Stimulated activated CD4-positive, alpha-beta T cell treated with anti-CD3 and anti-CD28 coated beads, Interleukin-15, amount 100 ng/mL, for 48 hours (primary cell): ENCODE results near the gene DSTYK.
A peak's percentile ranks its signal among the peaks of the same experiment; 100 is the strongest.
"Not testable (repeated sequence)": the region's sequence is repeated elsewhere in the genome, so short reads cannot be mapped to it uniquely, and the experiment has no call there.

Experiments used
- DNase-seq, 2 donors: peaks; one replicate each; pipeline ENCODE4 v3.0.0-alpha.2; 2020; ENCODE audit warnings: low read depth in 2 of 2

The DSTYK gene

GRCh38 chr1:205179842-205180241 is 31.7 kb downstream of the DSTYK start:
- no peak for DNase-seq

GRCh38 chr1:205172729-205173366 is 38.7 kb downstream of the DSTYK start:
- no peak for DNase-seq

- DNase-seq = no peak
These were observed 40.1 kb downstream of the DSTYK start for GRCh38 chr1:205171369-205171768.

DNA sequence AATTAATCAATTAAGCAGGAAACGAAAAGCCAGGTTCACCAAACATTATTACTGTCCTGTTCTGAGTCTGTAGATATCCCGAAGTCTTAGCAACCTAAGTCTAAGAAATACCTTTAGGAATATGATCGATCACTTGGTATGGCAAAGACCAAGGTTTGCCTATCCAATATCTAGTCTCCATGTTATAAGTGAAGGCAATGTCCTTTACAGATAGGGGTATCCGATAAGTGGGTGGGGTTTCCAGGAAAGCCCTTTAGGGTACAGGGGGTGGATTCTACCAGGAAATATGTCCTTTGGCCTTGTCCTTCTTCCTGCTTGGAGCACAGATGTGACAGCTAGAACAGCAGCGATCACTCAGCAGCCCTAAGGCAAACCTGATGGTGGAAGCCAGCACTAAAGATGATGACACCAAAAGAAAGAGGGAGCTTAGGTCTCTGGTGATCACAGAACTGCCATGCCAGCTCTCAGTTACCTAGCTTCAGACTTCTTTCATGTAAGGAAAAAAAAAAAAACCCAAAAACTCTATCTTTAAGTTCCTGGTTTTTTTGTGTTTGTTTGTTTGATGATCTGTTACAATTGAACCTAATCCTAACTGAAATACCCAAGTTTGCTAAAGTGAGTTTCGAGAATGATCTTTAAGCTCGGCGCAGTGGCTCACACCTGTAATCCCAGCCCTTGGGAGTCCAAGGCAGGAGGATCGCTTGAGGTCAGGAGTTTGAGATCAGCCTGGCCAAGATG is 40.8 kb downstream of the DSTYK start:
- no peak for DNase-seq

GRCh38 chr1:205169248-205169647 is 42.3 kb downstream of the DSTYK start:
- no peak for DNase-seq

DNA sequence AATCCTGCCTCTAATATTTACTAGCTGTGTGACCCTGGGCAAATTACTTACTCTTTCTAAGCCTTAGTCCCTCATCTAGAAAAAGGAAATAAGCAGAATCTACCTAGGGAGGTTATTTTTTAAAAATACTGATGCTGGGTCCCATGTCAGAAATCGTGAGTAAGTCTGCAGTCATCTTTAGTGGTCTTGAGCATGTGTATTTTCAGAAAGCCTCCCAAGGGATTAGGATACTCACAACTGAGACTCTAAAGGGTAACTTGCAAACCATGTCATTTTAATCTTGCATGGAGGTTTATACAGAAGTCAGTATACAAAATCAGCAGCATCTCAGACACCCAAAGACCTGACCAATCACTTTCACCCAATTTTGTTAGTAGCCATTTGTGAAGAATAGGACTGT is 43.2 kb downstream of the DSTYK start:
- DNase-seq = no peak

GRCh38 chr1:205162301-205162700 is 49.2 kb downstream of the DSTYK start:
- no peak for DNase-seq

- DNase-seq = no peak
These were observed 50.4 kb downstream of the DSTYK start for GRCh38 chr1:205161076-205161475.

GRCh38 chr1:205158048-205158616 is 53.4 kb downstream of the DSTYK start:
- no peak for DNase-seq

- DNase-seq = not testable (repeated sequence)
These were observed 55.7 kb downstream of the DSTYK start for GRCh38 chr1:205155665-205156377.

DNA sequence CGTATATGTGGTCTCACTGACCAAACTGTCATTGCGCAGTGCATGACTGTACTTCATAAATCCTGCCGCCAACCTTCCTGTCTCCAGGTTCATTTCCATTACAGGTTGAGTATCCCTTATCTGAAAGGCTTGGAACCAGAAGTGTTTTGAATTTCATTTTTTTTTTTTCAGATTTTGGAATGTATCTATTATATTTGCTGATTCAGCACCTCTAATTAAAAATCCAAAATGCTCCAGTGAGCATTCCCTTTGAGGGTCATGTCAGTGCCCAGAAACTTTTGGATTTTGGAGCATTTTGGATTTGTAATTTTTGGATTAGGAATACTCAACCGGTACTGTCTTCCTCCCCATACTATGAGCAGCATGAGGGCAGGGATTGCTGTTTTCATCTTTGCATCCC is 59.0 kb downstream of the DSTYK start:
- no peak for DNase-seq

DNA sequence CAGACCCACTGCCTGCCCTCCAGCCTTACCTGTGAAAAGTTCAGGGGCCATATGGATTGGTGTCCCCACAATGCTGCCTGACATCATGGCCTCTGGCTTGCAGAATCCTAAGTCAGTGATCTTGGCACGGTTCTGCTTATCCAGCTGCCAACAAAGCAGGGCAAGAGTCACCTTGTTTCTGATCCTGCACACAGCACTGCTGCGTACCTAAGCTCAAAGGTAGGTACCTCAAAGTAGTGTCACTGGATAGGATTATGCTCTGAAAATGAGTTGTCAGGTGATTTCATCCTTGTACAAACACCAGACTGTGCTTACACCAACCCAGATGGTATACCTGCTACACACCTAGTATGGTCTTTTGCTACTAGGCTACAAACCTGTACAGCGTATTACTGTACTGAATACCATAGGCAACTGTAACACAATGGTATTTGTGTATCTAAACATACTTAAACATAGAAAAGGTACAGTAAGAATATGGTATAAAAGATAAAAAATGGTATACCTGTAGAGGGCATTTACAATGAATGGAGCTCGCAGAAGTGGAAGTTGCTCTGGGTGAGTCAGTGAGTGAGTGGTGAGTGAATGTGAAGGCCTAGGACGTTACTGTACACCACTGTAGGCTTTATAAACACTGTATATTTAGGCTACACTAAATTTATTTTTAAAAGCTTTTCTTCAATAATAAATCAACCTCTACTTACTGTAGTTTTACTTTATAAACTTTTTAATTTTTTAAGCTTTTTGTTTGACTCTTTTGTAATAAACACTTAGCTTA is 60.7 kb downstream of the DSTYK start:
- DNase-seq = no peak

DNA sequence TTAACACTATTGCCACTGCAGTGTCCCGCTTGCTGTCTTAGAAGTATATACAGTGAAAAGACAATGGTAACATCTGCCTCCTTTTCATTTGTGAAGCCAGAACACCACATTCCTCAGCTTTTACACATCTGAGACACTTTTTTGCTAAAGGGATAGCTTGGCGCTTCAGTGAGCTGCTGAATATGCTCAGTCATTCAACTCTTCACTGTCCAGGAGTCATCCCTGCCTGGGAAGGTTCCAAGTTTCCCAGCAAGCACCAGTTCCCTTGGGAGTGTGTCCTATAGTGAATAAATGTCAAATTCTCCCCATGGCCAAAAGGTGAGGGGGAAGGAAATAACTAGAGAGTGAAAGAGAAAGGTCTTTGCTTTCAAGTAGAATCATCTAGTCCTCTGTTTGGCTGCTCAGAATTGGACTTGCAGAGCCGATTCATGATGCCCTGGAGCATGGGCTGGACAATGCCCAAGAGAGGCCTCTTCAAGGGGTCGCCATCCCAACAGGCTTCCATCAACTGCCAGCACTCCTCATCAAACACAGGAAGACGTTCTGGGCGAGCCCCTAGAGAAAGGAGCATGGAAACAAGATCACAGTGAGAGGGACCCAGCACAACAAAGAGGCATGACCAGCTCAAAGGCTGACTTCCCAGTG is 64.2 kb downstream of the DSTYK start:
- DNase-seq = no peak

DNA sequence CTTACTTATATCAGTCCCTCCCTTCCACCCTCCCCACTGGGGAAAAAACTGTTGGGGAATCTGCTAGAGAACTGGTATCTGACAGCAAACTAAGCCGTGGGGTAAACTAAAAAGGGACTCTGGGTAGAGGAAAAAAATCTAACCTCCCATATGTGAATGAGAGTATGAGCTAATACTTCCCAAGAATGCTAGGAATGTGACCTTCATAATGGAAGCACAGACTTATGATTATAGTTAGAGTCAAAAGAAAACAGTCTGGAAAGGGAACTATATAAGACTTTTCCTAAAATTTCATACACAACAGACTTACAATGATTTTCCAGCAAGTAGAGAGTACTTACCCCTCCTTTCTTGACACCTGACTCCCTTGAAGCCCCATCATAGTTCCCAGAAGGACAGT is 66.8 kb downstream of the DSTYK start:
- DNase-seq = no peak

DNA sequence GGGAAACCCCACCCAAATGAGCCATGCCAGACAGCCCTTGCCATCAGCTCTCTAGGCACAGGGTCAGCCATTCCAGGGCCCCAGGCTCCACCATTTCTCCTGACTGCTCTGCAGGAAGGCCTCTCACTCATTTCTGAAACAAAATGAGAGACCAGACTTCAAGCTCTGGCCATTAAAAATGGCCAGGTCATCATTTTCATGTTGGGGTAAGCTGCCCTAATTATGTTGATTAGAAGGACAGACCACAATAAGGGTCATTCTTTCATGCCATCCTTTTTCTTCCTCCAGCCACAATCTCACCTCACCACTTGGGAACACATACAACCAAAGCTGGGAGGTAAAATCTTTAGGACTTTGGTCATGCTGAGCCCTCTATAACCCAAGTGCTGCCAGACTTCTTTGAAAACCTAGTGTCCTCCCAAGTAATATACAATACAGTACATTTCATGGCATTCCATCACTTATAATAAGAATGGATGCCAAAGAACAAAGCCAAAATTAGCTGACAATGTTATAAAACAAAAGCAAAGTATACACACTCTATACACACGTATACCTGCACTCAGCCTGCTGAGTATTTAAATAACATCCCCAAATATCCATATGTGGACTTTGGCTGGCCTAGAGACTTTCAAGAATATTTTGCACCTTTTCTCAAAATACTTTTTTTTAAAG is 67.3 kb downstream of the DSTYK start:
- no peak for DNase-seq

DNA sequence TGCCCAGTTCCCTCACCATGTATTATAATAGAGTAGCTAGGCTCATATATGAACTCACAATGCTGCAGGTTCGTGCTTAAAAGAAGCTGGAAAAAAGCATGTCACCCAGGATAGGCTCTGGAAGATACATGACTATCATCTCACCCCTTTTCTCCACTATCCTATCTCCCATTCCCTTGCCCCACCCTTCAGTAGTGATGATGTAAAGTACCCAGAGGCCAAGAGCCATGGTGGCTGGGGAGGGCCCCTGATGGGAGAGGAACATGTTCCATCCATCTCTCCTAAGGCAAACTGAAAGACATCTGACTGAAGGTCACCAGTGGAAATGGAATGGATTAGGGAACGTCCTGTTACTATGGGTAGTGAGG is 69.4 kb downstream of the DSTYK start:
- no peak for DNase-seq

GRCh38 chr1:205141236-205142101 is 70.0 kb downstream of the DSTYK start:
- DNase-seq = peak; percentile 52 to 73

GRCh38 chr1:205140113-205140512 is 71.4 kb downstream of the DSTYK start:
- DNase-seq = no peak

- no peak for DNase-seq
These were observed 73.6 kb downstream of the DSTYK start for GRCh38 chr1:205137901-205138300.

DNA sequence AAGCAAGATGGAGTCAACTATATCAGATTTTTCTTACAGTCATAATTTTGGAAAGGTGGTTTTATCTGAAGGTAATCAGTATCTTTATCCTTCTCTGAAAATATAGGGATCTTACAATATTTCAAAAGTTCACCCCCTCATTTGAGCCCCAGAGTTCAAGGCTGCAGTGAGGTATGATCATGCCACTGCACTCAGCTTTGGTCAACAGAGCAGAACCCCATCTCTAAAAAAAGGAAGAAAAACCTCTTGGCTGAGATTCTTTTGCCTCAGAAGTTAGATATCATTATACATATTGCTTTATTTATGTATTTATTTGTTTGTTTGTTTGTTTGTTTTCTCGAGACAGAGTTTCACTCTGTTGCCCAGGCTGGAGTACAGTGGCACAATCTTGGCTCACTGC is 78.2 kb downstream of the DSTYK start:
- DNase-seq = no peak
